ENCODE data around the gene RGS7.

DNA sequence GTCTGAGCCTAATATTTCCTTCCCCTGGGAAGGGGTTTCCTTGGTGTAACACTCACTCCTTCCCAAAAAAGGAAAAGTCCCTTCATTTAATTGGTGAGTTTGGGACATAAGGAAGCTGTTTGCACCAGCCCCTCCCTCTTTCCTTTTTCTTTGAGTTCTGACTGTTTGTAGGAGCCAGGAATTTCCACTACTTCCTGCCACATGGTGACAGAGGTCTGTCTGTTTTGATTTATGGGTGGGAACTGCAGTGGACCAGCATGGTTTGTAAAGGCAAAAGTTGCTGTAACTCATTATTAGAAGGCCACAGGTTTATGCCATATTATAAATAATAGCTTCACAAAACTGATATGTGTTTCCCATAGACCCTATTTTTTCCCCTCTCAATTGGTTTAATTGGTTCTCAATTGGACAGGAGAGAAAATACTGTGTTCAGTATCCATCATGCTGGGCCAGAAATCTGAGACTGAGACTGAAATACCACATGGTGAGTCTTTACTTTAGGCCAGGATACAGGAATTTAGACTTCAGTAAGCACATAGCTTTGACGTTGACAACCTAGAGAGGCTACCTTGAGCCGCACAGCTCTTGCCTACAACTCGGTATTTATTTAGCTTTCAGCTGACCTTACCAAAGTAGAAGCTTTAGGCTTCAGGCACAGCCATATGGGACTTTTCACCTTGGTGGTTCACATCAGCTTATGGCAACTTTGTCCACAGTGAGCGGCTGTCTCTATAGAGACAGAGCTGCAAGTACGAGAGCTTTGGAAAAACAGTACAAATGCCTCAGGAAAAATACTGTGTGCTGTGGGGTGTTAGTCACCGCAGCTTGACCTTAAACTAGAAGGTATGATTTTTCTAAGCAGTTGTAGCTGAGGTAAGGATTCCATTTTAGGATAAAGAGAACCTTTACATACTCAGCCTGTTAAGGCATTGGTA lies 40.0 kb upstream of the RGS7 start:
- TF ChIP-seq CTCF (IDR thresholded peaks at IDR 0.05 in 2 of 3, conservative IDR thresholded peaks at IDR 0.05 in 1 of 3; ENCODE audit: control insufficient read depth in 2 of 3, extremely low read depth in 1 of 3, insufficient read depth in 1 of 3, low read depth in 3 of 3, low read length in 3 of 3) (no peak), NFIC (IDR thresholded peaks at IDR 0.05; ENCODE audit: low read depth, low read length) (no peak), MAX (IDR thresholded peaks at IDR 0.05; ENCODE audit: low read depth, low read length) (no peak), POLR2A (IDR thresholded peaks at IDR 0.05; ENCODE audit: low read depth, low read length) (no peak), KDM1A (IDR thresholded peaks at IDR 0.05; ENCODE audit: borderline replicate concordance) (no peak)

Measured in GM12878 (cell line).